Choroid plexus epithelial cell (primary cell): Measurements from ENCODE around the gene AOPEP.

Experiments
- DNase-seq: peaks from one replicate; pipeline ENCODE4 v3.0.0-alpha.2; 2010; ENCODE audit warnings: low read depth
- H3K4me3 ChIP-seq: 2 replicates; pipeline ENCODE4 v1.5.1; 2011; ENCODE audit warnings: low read depth, mild to moderate bottlenecking, control low read depth, low read length, moderate library complexity
- CTCF ChIP-seq: conservative IDR thresholded peaks from 2 replicates; pipeline ENCODE4 v1.5.1; 2011; ENCODE audit warnings: low read depth, mild to moderate bottlenecking, control low read depth, inconsistent platforms, low read length, moderate library complexity

AOPEP gene

DNA sequence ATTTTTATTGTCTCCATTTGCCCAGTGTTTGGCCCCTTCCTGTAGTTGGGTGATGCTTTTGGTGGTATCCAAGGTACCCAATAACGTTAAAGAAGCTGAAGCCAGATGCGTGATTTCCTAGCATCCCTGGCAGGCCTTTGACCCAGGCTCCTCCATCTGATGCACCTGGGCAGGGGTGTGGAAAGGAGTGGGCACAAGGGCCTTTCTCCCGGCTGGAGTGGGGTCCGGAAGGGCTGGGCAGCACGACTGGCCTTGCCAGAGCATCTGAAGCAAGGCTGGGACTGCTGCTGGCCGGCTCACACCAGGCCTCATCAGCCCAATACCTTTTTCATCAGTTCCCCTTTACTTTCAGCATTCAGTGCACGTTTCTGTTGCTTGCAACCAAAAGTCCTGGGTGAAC, 370.8 kb downstream of the AOPEP start:
- H3K4me3 ChIP-seq: no peak overlapping the region
- no peak for TF ChIP-seq CTCF
- DNase-seq: no peak

- DNase-seq: peak; percentile 29
- TF ChIP-seq CTCF: no peak
- H3K4me3 ChIP-seq: no peak overlapping the region
Measured at GRCh38 chr9:95098391-95098921, 372.0 kb downstream of the AOPEP start.

DNA sequence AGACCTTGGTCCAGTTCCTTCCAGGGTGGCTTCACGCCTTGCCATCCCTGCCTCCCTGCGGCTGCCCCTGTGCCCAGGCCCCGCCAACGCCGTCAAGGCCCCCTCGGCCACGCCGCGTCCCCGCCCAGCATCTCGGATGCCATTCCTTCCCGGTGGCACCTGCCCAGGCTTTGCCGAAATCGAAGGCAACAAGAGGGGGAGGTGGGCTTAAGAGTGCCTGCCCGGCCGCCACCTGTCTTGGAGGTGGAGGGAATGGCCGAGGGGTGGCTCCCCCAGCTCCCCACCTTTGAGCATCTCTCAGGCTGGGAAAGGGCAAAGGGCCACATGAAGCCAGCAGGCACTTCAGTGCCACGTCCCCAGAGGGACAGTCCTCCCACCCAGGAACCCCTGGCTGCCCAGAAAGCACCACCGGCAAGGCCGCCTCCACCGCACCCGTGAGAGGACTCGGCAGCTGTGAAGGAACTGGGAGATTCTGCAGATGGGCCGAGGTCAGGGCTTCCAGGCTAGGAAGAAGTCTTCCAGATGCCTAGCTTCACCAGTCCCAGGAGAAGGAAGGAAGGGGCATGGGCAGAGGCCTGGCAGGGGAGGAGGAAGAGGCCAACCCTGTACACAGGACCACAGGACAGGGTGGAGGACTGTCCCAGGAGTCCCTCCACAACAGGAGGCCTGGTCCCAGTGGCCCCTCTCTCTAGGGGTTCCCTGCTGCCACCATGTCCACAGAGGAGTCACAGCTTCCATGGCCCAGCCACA, 373.0 kb downstream of the AOPEP start:
- TF ChIP-seq CTCF: no peak
- no peak for DNase-seq
- no peak overlapping the region for H3K4me3 ChIP-seq

DNA sequence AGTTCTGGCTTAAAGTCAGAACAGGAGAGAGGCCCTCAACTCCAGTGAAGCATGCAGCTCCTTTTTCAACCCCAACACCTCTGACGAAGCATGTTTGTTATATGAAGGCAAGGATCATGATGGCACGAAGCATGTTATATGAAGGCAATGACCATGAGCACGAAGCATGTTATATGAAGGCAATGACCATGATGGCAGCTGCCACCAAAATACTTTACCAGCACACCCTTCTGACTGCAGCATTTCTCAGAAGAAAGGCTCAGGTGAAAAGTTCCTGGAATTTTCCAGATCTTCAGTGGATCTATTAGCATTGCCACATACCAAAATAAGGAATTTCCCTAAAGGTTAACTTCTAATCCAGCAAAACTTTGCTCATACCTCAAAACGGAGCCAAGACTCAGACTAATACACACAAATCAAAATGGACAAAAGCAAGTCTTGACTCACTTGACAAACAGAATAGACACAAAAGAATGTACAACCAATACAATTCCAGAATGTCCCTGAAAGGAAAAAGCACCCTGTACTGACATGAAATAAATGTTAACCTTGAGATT, 373.6 kb downstream of the AOPEP start:
- H3K4me3 ChIP-seq: no peak overlapping the region
- no peak for DNase-seq
- TF ChIP-seq CTCF: no peak

GRCh38 chr9:95101326-95101725, 374.8 kb downstream of the AOPEP start:
- no peak for DNase-seq
- TF ChIP-seq CTCF: no peak
- H3K4me3 ChIP-seq: no peak overlapping the region

GRCh38 chr9:95102001-95102433, 375.5 kb downstream of the AOPEP start:
- H3K4me3 ChIP-seq: no peak overlapping the region
- no peak for DNase-seq
- TF ChIP-seq CTCF: no peak

DNA sequence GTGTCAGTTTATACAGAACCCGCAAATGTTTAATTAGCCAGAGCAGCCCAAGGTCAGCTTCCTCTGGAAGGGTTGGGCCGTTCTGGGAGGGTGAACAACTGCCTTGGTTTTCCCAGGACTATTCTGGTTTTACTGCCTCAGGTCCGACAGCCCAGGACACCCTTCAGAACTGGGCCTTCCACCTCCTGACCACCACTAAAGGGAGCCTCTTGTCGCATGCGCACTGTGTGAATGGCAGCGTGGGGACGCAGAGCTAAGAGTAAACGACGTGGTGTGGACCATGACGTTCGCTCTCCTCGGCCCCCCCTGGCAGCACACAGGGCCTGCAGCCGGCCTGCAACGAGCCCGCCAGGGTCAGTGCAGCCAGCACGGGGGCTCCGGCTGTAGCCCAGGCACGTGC, 376.1 kb downstream of the AOPEP start:
- H3K4me3 ChIP-seq: no peak overlapping the region
- TF ChIP-seq CTCF: no peak
- DNase-seq: no peak
